ENCODE results near the gene TBC1D24.

Gene TBC1D24

DNA sequence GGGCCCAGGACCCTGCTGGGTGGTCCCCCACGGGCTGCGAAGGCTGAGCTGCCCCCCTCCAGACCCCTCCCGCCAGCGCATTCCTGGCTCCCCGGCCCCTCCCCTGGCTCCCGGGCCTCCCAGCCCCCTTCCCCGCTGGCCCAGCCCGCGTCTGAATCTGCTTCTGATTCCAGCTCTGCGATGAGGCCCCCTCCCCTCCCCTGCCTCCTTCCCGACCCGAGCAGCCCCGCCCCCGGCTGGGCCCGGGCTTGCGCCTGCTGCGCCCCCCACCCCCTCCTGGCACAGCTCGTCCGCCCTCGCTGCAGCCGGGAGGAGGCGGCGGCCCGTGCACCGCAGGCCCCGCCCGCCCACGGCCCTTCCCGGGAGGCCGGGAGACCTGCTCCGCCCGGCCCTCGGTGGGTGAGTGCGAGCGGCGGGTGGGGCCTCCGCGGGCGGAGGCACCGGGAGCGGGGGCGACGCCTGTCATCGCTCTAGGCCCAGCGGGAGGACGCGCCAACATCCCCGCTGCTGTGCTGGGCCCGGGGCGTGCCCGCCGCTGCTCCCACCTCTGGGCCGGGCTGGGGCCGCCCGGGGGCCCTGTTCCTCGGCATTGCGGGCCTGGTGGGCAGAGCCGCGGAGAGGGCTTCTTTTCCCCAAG lies 3.8 kb upstream of the TBC1D24 start, which contains the start of gene NTN3:
NTN3 (plus strand) TSS at position 282 of the 637 bp plus-strand sequence. CDS start 405 bp downstream, outside the sequence.
- H3K4me1 ChIP-seq (ENCODE audit: control insufficient read depth, low read depth, low read length), result peaks cover 9% of the 10 kb centered on the region
- no peaks in the 10 kb centered on the region for H3K36me3 ChIP-seq (ENCODE audit: control insufficient read depth, low read depth, low read length)
- H3K9ac ChIP-seq (ENCODE audit: low read length), result no peak within 1 kb of the TSS
- peak within 1 kb of the TSS; percentile 27 for H3K4me3 ChIP-seq (ENCODE audit: low read length)
- H3K9me3 ChIP-seq (ENCODE audit: control insufficient read depth, low read depth, low read length), result no peaks in the 10 kb centered on the region
- H3K27me3 ChIP-seq (ENCODE audit: control insufficient read depth, insufficient read depth, low read length), result peaks cover 70% of the 10 kb centered on the region
- H3K27ac ChIP-seq (ENCODE audit: low read length), result no peak within 1 kb of the TSS

DNA sequence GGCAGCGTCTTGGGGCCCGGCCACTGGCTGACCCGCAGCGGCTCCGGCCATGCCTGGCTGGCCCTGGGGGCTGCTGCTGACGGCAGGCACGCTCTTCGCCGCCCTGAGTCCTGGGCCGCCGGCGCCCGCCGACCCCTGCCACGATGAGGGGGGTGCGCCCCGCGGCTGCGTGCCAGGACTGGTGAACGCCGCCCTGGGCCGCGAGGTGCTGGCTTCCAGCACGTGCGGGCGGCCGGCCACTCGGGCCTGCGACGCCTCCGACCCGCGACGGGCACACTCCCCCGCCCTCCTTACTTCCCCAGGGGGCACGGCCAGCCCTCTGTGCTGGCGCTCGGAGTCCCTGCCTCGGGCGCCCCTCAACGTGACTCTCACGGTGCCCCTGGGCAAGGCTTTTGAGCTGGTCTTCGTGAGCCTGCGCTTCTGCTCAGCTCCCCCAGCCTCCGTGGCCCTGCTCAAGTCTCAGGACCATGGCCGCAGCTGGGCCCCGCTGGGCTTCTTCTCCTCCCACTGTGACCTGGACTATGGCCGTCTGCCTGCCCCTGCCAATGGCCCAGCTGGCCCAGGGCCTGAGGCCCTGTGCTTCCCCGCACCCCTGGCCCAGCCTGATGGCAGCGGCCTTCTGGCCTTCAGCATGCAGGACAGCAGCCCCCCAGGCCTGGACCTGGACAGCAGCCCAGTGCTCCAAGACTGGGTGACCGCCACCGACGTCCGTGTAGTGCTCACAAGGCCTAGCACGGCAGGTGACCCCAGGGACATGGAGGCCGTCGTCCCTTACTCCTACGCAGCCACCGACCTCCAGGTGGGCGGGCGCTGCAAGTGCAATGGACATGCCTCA lies 3.1 kb upstream of the TBC1D24 start:
- Histone ChIP-seq H3K36me3 (ENCODE audit: control insufficient read depth, low read depth, low read length) (no peaks in the 10 kb centered on the region), H3K4me3 (ENCODE audit: low read length) (peak overlapping the region; percentile 27), H3K27ac (ENCODE audit: low read length) (no peak overlapping the region), H3K4me1 (ENCODE audit: control insufficient read depth, low read depth, low read length) (peaks cover 9% of the 10 kb centered on the region), H3K9ac (ENCODE audit: low read length) (no peak overlapping the region), H3K9me3 (ENCODE audit: control insufficient read depth, low read depth, low read length) (no peaks in the 10 kb centered on the region), H3K27me3 (ENCODE audit: control insufficient read depth, insufficient read depth, low read length) (peaks cover 77% of the 10 kb centered on the region)

DNA sequence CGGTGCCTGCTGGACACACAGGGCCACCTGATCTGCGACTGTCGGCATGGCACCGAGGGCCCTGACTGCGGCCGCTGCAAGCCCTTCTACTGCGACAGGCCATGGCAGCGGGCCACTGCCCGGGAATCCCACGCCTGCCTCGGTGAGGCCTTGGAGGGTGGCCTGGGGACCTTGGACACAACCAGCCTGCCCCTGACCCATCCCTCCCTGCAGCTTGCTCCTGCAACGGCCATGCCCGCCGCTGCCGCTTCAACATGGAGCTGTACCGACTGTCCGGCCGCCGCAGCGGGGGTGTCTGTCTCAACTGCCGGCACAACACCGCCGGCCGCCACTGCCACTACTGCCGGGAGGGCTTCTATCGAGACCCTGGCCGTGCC lies 2.5 kb upstream of the TBC1D24 start:
- no peak overlapping the region for H3K4me3 ChIP-seq (ENCODE audit: low read length)
- no peak overlapping the region for H3K9ac ChIP-seq (ENCODE audit: low read length)
- no peaks in the 10 kb centered on the region for H3K9me3 ChIP-seq (ENCODE audit: control insufficient read depth, low read depth, low read length)
- H3K4me1 ChIP-seq (ENCODE audit: control insufficient read depth, low read depth, low read length), result peaks cover 9% of the 10 kb centered on the region
- H3K27ac ChIP-seq (ENCODE audit: low read length), result no peak overlapping the region
- H3K36me3 ChIP-seq (ENCODE audit: control insufficient read depth, low read depth, low read length), result no peaks in the 10 kb centered on the region
- peaks cover 79% of the 10 kb centered on the region for H3K27me3 ChIP-seq (ENCODE audit: control insufficient read depth, insufficient read depth, low read length)

DNA sequence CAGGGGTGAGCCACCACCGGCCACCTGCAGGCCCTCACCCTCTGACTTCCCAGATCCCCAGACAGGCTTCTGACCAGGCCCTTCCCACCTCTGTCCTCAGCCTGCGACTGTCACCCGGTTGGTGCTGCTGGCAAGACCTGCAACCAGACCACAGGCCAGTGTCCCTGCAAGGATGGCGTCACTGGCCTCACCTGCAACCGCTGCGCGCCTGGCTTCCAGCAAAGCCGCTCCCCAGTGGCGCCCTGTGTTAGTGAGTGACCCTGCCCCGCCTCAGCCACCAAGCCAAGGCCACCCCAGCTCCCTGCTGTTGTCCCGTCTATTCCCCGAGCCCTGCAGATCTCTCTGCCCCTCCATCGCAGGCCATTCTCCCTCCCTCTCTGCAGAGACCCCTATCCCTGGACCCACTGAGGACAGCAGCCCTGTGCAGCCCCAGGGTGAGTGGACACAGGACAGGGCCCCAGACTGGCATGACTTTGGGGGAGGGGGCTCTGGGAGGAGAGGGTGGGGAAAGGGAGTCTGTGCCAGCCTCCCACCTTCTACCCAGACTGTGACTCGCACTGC lies 2.0 kb upstream of the TBC1D24 start:
- H3K27ac ChIP-seq (ENCODE audit: low read length), result no peak overlapping the region
- peaks cover 79% of the 10 kb centered on the region for H3K27me3 ChIP-seq (ENCODE audit: control insufficient read depth, insufficient read depth, low read length)
- no peak overlapping the region for H3K4me3 ChIP-seq (ENCODE audit: low read length)
- H3K9ac ChIP-seq (ENCODE audit: low read length), result no peak overlapping the region
- H3K4me1 ChIP-seq (ENCODE audit: control insufficient read depth, low read depth, low read length), result peaks cover 9% of the 10 kb centered on the region
- no peaks in the 10 kb centered on the region for H3K9me3 ChIP-seq (ENCODE audit: control insufficient read depth, low read depth, low read length)
- H3K36me3 ChIP-seq (ENCODE audit: control insufficient read depth, low read depth, low read length), result no peaks in the 10 kb centered on the region

DNA sequence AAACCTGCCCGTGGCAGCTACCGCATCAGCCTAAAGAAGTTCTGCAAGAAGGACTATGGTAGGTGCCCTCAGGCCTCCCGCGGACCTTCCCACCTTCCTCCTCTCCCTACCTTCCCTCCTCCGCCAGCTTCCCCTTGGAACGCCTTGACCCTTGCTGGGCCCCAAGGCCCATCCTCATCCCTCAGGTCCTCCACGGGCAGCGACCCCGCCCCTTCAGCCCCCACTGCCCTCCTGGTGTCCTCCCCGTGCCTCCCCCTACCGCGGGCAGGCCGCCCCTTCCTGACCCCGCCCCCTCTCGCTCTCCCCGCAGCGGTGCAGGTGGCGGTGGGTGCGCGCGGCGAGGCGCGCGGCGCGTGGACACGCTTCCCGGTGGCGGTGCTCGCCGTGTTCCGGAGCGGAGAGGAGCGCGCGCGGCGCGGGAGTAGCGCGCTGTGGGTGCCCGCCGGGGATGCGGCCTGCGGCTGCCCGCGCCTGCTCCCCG lies 1.4 kb upstream of the TBC1D24 start:
- H3K27me3 ChIP-seq (ENCODE audit: control insufficient read depth, insufficient read depth, low read length), result peaks cover 76% of the 10 kb centered on the region
- H3K9me3 ChIP-seq (ENCODE audit: control insufficient read depth, low read depth, low read length), result no peaks in the 10 kb centered on the region
- H3K27ac ChIP-seq (ENCODE audit: low read length), result no peak overlapping the region
- H3K36me3 ChIP-seq (ENCODE audit: control insufficient read depth, low read depth, low read length), result no peaks in the 10 kb centered on the region
- H3K4me3 ChIP-seq (ENCODE audit: low read length), result no peak overlapping the region
- no peak overlapping the region for H3K9ac ChIP-seq (ENCODE audit: low read length)
- peaks cover 9% of the 10 kb centered on the region for H3K4me1 ChIP-seq (ENCODE audit: control insufficient read depth, low read depth, low read length)

DNA sequence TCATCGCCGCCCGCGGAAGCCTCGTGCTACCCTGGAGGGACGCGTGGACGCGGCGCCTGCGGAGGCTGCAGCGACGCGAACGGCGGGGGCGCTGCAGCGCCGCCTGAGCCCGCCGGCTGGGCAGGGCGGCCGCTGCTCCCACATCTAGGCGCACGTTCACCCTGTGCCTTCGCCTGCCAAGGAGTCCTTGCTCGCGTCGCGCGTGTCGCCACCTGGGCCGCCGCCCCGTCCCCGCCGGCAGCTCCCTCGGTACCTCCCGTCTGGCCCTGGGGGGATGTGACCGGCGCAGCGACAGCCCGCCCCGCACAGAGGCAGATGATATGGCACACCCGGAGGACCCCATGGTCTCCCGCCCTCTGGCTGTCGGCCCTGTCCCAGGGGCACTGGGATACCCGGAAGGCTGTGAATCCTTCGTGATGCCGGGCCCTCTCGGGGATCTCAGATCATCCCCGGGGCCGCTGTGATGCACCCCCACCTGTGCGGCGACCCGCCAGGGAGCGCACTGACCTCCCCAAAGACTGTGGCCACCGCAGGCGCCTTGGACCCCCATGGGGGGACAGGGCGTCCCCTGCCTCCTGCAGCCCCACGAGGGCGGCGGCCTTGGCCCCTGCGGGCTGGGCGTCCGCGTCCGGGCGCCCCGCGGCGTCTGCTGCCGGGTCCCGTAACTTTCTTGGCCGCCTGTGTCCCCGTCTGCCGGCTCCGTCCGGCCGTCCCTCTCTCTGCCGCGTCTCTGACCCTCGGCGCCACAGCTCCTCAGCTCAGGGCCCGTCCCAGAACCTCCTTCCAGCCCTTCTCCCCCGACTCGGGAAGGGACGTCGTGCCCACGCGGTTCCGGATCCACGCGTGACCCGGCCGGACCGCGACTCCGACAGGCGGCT lies 689 bp upstream of the TBC1D24 start:
- no peak overlapping the region for H3K9ac ChIP-seq (ENCODE audit: low read length)
- no peaks in the 10 kb centered on the region for H3K9me3 ChIP-seq (ENCODE audit: control insufficient read depth, low read depth, low read length)
- H3K36me3 ChIP-seq (ENCODE audit: control insufficient read depth, low read depth, low read length), result no peaks in the 10 kb centered on the region
- peaks cover 68% of the 10 kb centered on the region for H3K27me3 ChIP-seq (ENCODE audit: control insufficient read depth, insufficient read depth, low read length)
- peaks cover 4% of the 10 kb centered on the region for H3K4me1 ChIP-seq (ENCODE audit: control insufficient read depth, low read depth, low read length)
- no peak overlapping the region for H3K27ac ChIP-seq (ENCODE audit: low read length)
- peak overlapping the region; percentile 68 for H3K4me3 ChIP-seq (ENCODE audit: low read length)

DNA sequence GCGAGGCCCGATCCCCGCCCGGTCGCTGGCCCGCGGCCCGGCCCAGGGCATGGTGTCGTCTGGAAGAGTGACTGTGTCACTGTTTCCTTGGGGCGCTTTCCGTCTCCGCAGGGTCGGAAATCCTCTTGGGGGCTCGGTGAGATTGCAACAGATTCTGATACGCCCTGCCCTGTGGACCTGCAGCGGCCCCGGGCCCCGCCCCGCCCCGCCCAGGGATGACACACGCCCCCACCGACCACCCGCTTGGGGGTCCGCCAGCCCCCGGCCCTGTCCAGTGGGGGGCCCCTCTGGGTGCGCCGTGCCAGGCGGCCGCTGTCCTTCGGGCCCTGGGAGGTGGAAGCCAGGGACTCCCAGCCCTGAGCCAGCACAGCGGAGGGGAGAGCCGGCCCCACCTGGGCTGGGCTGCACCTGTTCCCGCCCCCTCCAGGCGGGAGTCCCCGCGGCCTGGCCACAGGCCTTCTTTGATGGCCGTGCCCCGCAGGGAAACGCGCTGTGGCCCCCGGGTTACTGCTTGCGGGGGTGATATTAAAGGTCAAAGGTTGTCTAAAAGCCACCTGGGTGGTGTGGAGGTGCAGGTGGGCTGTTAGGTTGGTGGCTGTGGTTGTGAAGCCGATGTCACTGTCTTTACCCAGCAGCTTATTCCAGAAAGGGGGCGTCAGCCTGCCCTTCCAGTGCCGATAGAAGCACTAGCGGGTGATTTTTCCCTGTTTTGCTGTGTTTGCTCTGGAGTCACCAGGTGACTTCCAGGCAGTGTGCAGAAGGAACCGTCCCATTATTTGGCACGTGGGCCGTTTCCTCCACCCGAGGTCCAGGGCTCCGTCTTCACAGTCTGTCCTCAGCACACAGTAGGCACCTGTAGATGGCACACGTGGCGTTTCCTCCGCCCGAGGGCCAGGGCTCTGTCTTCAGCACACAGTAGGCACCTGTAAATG lies 752 bp downstream of the TBC1D24 start:
- Histone ChIP-seq H3K36me3 (ENCODE audit: control insufficient read depth, low read depth, low read length) (no peaks in the 10 kb centered on the region), H3K4me3 (ENCODE audit: low read length) (peak overlapping the region; percentile 53), H3K9ac (ENCODE audit: low read length) (no peak overlapping the region), H3K27me3 (ENCODE audit: control insufficient read depth, insufficient read depth, low read length) (peaks cover 54% of the 10 kb centered on the region), H3K4me1 (ENCODE audit: control insufficient read depth, low read depth, low read length) (peaks cover under 1% of the 10 kb centered on the region), H3K27ac (ENCODE audit: low read length) (no peak overlapping the region), H3K9me3 (ENCODE audit: control insufficient read depth, low read depth, low read length) (no peaks in the 10 kb centered on the region)

DNA sequence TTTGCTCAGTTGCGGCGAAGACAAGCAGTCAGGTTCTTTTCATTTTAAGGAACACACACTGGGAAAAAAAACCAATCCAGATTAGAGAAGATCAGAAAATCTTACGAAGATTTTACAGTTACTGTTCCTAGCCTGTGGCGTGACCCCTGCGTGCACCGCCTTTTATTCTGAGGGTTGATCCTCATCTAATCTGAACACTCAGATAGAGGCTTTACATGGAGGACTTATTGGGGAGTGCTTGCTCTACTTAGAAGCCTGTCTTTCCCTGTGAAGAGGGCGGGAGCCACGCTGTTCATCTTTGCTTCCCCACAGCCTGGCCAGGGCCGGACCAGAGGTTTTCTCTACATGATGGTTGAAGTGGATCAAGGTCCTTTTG lies 1.4 kb downstream of the TBC1D24 start:
- H3K36me3 ChIP-seq (ENCODE audit: control insufficient read depth, low read depth, low read length), result no peaks in the 10 kb centered on the region
- H3K27me3 ChIP-seq (ENCODE audit: control insufficient read depth, insufficient read depth, low read length), result peaks cover 47% of the 10 kb centered on the region
- no peaks in the 10 kb centered on the region for H3K9me3 ChIP-seq (ENCODE audit: control insufficient read depth, low read depth, low read length)
- H3K4me3 ChIP-seq (ENCODE audit: low read length), result no peak overlapping the region
- H3K9ac ChIP-seq (ENCODE audit: low read length), result no peak overlapping the region
- H3K27ac ChIP-seq (ENCODE audit: low read length), result no peak overlapping the region
- no peaks in the 10 kb centered on the region for H3K4me1 ChIP-seq (ENCODE audit: control insufficient read depth, low read depth, low read length)

DNA sequence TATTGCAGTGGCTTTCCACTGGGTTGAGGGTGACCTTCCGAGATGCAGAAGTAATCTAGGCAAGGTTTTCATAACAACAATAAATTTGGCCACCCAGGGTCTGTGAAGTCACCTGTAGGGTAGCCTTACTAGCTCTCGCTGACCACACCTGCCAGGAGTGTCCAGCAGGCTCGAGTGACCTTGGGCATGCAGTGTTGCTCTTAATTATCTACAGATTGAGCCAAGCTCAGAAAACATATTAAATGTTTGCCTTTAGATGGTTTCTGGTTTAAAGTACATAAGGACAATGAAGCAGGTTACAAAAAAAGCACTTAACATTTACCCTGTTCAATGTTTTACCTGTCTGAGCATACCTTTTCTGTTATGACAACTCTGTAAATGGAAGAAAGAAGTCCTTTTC lies 1.8 kb downstream of the TBC1D24 start:
- Histone ChIP-seq H3K4me1 (ENCODE audit: control insufficient read depth, low read depth, low read length) (no peaks in the 10 kb centered on the region), H3K9ac (ENCODE audit: low read length) (no peak overlapping the region), H3K27me3 (ENCODE audit: control insufficient read depth, insufficient read depth, low read length) (peaks cover 43% of the 10 kb centered on the region), H3K9me3 (ENCODE audit: control insufficient read depth, low read depth, low read length) (no peaks in the 10 kb centered on the region), H3K36me3 (ENCODE audit: control insufficient read depth, low read depth, low read length) (no peaks in the 10 kb centered on the region), H3K4me3 (ENCODE audit: low read length) (no peak overlapping the region), H3K27ac (ENCODE audit: low read length) (no peak overlapping the region)

DNA sequence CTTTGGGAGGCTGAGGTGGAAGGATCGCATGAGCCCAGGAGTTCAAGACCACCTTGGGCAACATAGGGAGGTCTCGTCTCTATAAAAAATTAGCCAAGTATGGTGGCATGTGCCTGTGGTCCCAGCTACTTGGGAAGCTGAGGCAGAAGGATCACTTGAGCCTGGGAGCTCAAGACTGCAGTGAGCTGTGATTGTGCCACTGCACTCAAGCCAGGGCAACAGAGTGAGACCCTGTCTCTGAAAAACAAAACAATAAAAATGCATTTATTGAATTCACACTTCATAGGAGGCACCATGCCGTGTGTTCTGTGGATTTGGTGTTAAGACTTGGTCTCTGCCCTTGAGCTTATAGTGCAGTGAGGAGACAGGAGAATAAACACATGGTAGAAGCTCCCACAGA lies 2.4 kb downstream of the TBC1D24 start:
- H3K9ac ChIP-seq (ENCODE audit: low read length), result no peak overlapping the region

More for the DNA sequence above, 2.4 kb downstream of the TBC1D24 start:
- no peaks in the 10 kb centered on the region for H3K36me3 ChIP-seq (ENCODE audit: control insufficient read depth, low read depth, low read length)
- H3K4me1 ChIP-seq (ENCODE audit: control insufficient read depth, low read depth, low read length), result no peaks in the 10 kb centered on the region
- no peak overlapping the region for H3K4me3 ChIP-seq (ENCODE audit: low read length)
- H3K27me3 ChIP-seq (ENCODE audit: control insufficient read depth, insufficient read depth, low read length), result peaks cover 37% of the 10 kb centered on the region
- no peaks in the 10 kb centered on the region for H3K9me3 ChIP-seq (ENCODE audit: control insufficient read depth, low read depth, low read length)
- no peak overlapping the region for H3K27ac ChIP-seq (ENCODE audit: low read length)

All from iPS-18a (cell line).